A172 (cell line): ENCODE results near the gene SAAL1. TPM values are rescaled to one million over a fixed set of nuclear protein-coding genes. Genes with fewer than 3 reads are reported as not detected.
"Not testable (repeated sequence)": the region's sequence is repeated elsewhere in the genome, so short reads cannot be mapped to it uniquely, and the experiment has no call there.

Experiments
- DNase-seq: peaks from one replicate; pipeline ENCODE4 v3.0.0-alpha.2; 2015; ENCODE audit warnings: low spot score
- total RNA-seq: library from RNA; depleted of rRNA; stranded (reverse); fragments of >200 nt; shearing (Covaris generic); gene quantifications from 2 replicates; pipeline ENCODE4 v1.2.3, GENCODE V29; 2014; rRNA removed

SAAL1 gene
- total RNA-seq: 52.9 and 56.0 TPM in 2 replicates

- peak; percentile 82 for DNase-seq
These were observed at the start of gene SAAL1 for GRCh38 chr11:18105802-18106574. TSS of gene SAAL1 (minus strand) at chr11:18106082. CDS start at chr11:18106041, 41 bp downstream.

- no peak for DNase-seq
These were observed 45.7 kb upstream of the SAAL1 start for GRCh38 chr11:18151581-18151980.

GRCh38 chr11:18145837-18146236 lies 40.0 kb upstream of the SAAL1 start:
- no peak for DNase-seq

GRCh38 chr11:18145025-18145424 lies 39.1 kb upstream of the SAAL1 start:
- DNase-seq: no peak

- peak; percentile 62 for DNase-seq
These were observed 38.4 kb upstream of the SAAL1 start for GRCh38 chr11:18144243-18144642.

- no peak for DNase-seq
These were observed 34.3 kb upstream of the SAAL1 start for GRCh38 chr11:18140145-18140544.

- DNase-seq: no peak
These were observed 31.4 kb upstream of the SAAL1 start for GRCh38 chr11:18137186-18137800.

- DNase-seq: no peak
These were observed 29.4 kb upstream of the SAAL1 start for GRCh38 chr11:18135308-18135707.

GRCh38 chr11:18132341-18132740 lies 26.5 kb upstream of the SAAL1 start, which contains the start of gene MRGPRX3:
TSS of gene MRGPRX3 (plus strand) at chr11:18132571. CDS start at chr11:18137203, 4,632 bp downstream.
- no peak for DNase-seq

- not testable (repeated sequence) for DNase-seq
These were observed 25.2 kb upstream of the SAAL1 start for GRCh38 chr11:18131115-18131514.

- not testable (repeated sequence) for DNase-seq
These were observed 15.5 kb upstream of the SAAL1 start for GRCh38 chr11:18121331-18121828.

GRCh38 chr11:18115360-18116127 lies 9.7 kb upstream of the SAAL1 start:
- peak; percentile 69 for DNase-seq

- DNase-seq: no peak
These were observed 5.1 kb upstream of the SAAL1 start for GRCh38 chr11:18111005-18111404.

GRCh38 chr11:18108254-18108653 lies 2.4 kb upstream of the SAAL1 start:
- no peak for DNase-seq

GRCh38 chr11:18106688-18107087 lies 806 bp upstream of the SAAL1 start:
- peak; percentile 35 for DNase-seq

GRCh38 chr11:18105086-18105801 lies 638 bp downstream of the SAAL1 start:
- DNase-seq: no peak

GRCh38 chr11:18100926-18101656 lies 4.8 kb downstream of the SAAL1 start:
- no peak for DNase-seq

GRCh38 chr11:18093959-18094358 lies 11.9 kb downstream of the SAAL1 start:
- DNase-seq: no peak

- no peak for DNase-seq
These were observed 14.2 kb downstream of the SAAL1 start for GRCh38 chr11:18091731-18092130.

GRCh38 chr11:18088966-18089365 lies 16.9 kb downstream of the SAAL1 start:
- no peak for DNase-seq

GRCh38 chr11:18088366-18088765 lies 17.5 kb downstream of the SAAL1 start:
- DNase-seq: no peak
